ENCODE data around the gene LGALS7. TPM values are rescaled to one million over a fixed set of nuclear protein-coding genes. Genes with fewer than 3 reads are reported as not detected.

Gene LGALS7
- total RNA-seq, 2 experiments from 2014 or later: not detected

DNA sequence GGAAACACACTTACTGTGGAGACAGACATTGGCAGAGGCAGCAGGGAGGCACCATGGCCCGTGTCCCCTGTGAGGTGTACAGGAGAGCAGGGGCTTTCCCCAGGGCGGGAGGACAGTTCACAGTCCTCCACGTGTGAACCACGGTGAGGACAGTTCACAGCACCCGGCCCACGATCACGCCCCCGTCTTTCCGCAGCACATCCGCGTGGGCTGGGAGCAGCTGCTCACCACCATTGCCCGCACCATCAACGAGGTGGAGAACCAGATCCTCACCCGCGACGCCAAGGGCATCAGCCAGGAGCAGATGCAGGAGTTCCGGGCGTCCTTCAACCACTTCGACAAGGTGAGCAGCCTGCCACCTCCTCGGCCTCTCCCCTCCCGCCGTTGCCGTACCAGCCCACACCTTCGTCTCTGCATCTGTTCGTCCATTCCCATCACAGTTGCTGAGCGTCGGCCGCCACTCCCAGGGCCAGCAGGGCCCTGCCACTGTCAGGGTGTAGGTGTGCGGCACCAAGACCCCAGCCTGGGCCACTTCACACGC, 46.5 kb downstream of the LGALS7 start:
- H3K4me1 ChIP-seq (ENCODE audit: insufficient read depth, low read length, poor library complexity, severe bottlenecking): no peaks in the 10 kb centered on the region
- H4K20me1 ChIP-seq (ENCODE audit: insufficient read depth, low read length): no peaks in the 10 kb centered on the region
- no peak overlapping the region for H2AFZ ChIP-seq (ENCODE audit: low read length)
- peaks cover 55% of the 10 kb centered on the region; the same call in 1 of the 2 replicates for H3K36me3 ChIP-seq (ENCODE audit: insufficient read depth, low read length)
- no peaks in the 10 kb centered on the region for H3K79me2 ChIP-seq (ENCODE audit: insufficient read depth, low read depth, low read length)
- ChIA-PET CTCF (ENCODE audit: unreplicated experiment) (no interaction called here), POLR2A (interaction anchor here (0.7 kb wide), 1 partner anchor 279 kb away, joined by 3 read pairs; no protein-coding TSS in a partner anchor)
- BruUV-seq (replicated peaks): no TSS peak
- H3K4me2 ChIP-seq (ENCODE audit: low read length): no peak overlapping the region
- no peak for TF ChIP-seq CTCF (conservative IDR thresholded peaks at IDR 0.05; ENCODE audit: low read length)
- TF ChIP-seq EZH2phosphoT487 (IDR thresholded peaks at IDR 0.05; ENCODE audit: borderline replicate concordance, low read depth, low read length): no peak
- no peak for DNase-seq (ENCODE audit: low spot score)
- H3K27ac ChIP-seq (ENCODE audit: low read depth, low read length, poor library complexity, severe bottlenecking): no peak overlapping the region
- intact Hi-C loops (cut with micrococcal nuclease; ENCODE audit: unreplicated experiment): loop anchor here (10.0 kb wide), 2 partner anchors 182 to 212 kb away; no protein-coding TSS in a partner anchor
- no peak overlapping the region for H3K4me3 ChIP-seq (ENCODE audit: low read depth, low read length, poor library complexity, severe bottlenecking)
- H3K9me3 ChIP-seq (ENCODE audit: low read length): no peaks in the 10 kb centered on the region
- H3K9me2 ChIP-seq (ENCODE audit: insufficient read depth, low read length): no peaks in the 10 kb centered on the region

GRCh38 chr19:38726284-38726673, 47.0 kb downstream of the LGALS7 start:
- H3K36me3 ChIP-seq (ENCODE audit: insufficient read depth, low read length): peaks cover 60% of the 10 kb centered on the region; the same call in 1 of the 2 replicates

More at GRCh38 chr19:38726284-38726673, 47.0 kb downstream of the LGALS7 start:
- ChIA-PET CTCF (ENCODE audit: unreplicated experiment) (no interaction called here), POLR2A (interaction anchor here (0.7 kb wide), 3 partner anchors 139 to 278 kb away, joined by 3 to 5 read pairs (median 4); no protein-coding TSS in a partner anchor)
- TF ChIP-seq EZH2phosphoT487 (IDR thresholded peaks at IDR 0.05; ENCODE audit: borderline replicate concordance, low read depth, low read length): no peak
- TF ChIP-seq CTCF (conservative IDR thresholded peaks at IDR 0.05; ENCODE audit: low read length): no peak
- H4K20me1 ChIP-seq (ENCODE audit: insufficient read depth, low read length): no peaks in the 10 kb centered on the region
- H3K4me3 ChIP-seq (ENCODE audit: low read depth, low read length, poor library complexity, severe bottlenecking): no peak overlapping the region
- DNase-seq (ENCODE audit: low spot score): no peak
- H3K9me2 ChIP-seq (ENCODE audit: insufficient read depth, low read length): no peaks in the 10 kb centered on the region
- H3K4me2 ChIP-seq (ENCODE audit: low read length): no peak overlapping the region
- no peaks in the 10 kb centered on the region for H3K79me2 ChIP-seq (ENCODE audit: insufficient read depth, low read depth, low read length)
- intact Hi-C loops (cut with micrococcal nuclease; ENCODE audit: unreplicated experiment): loop anchor here (10.0 kb wide), 2 partner anchors 181 to 211 kb away; no protein-coding TSS in a partner anchor
- no peak overlapping the region for H3K27ac ChIP-seq (ENCODE audit: low read depth, low read length, poor library complexity, severe bottlenecking)
- H3K4me1 ChIP-seq (ENCODE audit: insufficient read depth, low read length, poor library complexity, severe bottlenecking): no peaks in the 10 kb centered on the region
- H2AFZ ChIP-seq (ENCODE audit: low read length): no peak overlapping the region
- no TSS peak for BruUV-seq (replicated peaks)
- no peaks in the 10 kb centered on the region for H3K9me3 ChIP-seq (ENCODE audit: low read length)
